Right ventricle myocardium inferior (tissue), 1 donor: ENCODE data around the gene ASCL4. TPM values are rescaled to one million over a fixed set of nuclear protein-coding genes. Genes with fewer than 3 reads are reported as not detected.
A peak's percentile ranks its signal among the peaks of the same experiment; 100 is the strongest.
"Not testable (repeated sequence)": the region's sequence is repeated elsewhere in the genome, so short reads cannot be mapped to it uniquely, and the experiment has no call there.

ENCODE experiments used
- ATAC-seq: fragments of 200-7000 bp; cut with Tn5 transposase; one replicate; pipeline ENCODE4 v1.9.1; 2020; ENCODE audit warnings: mild to moderate bottlenecking, moderate library complexity
- DNase-seq: peaks from one replicate; pipeline ENCODE4 v3.0.0; 2021; ENCODE audit errors: missing footprints
- intact Hi-C: fragments of 100-400 bp; cut with DNase I; formaldehyde crosslinking; loops from one replicate; pipeline ENCODE4 v1.11.0; 2022
- long read RNA-seq: library from polyadenylated mRNA; unstranded; transcript quantifications from one replicate; pipeline ENCODE4 v2.0.0, GENCODE V29; 2021
- total RNA-seq: library from RNA; stranded (reverse); fragmentation: NEBNext Ultra II Directional; extraction: Animal tissue kit (Norgen Biotek cat#: 25700); gene quantifications from one replicate; pipeline ENCODE4 v1.2.1, GENCODE V29; 2021
- donor health status: DM: no; HTN: yes; CAD: no; lungs with severe emphysema.

The ASCL4 gene
- total RNA-seq: not detected
- long read RNA-seq: 0 reads

- DNase-seq (no peak), ATAC-seq (no peak)
- intact Hi-C loops: no loop called here
Observed at GRCh38 chr12:107774349-107775029, at the start of gene ASCL4. Gene ASCL4, plus strand, starts transcription at chr12:107774704. Its CDS starts 515 bp downstream, at chr12:107775219.

- ATAC-seq, DNase-seq, intact Hi-C loops: not testable (repeated sequence)
Observed at GRCh38 chr12:107727327-107727726, 47.2 kb upstream of the ASCL4 start.

- DNase-seq, ATAC-seq, intact Hi-C loops: not testable (repeated sequence)
Observed at GRCh38 chr12:107727742-107728141, 46.8 kb upstream of the ASCL4 start.

- DNase-seq (no peak), ATAC-seq (no peak)
- intact Hi-C loops: no loop called here
Observed at GRCh38 chr12:107730618-107731341, 43.7 kb upstream of the ASCL4 start.

- intact Hi-C loops: no loop called here
- no peak for DNase-seq
- ATAC-seq: no peak
Observed at GRCh38 chr12:107731366-107731765, 43.1 kb upstream of the ASCL4 start.

- intact Hi-C loops: no loop called here
- ATAC-seq (no peak), DNase-seq (no peak)
Observed at GRCh38 chr12:107732365-107732764, 42.1 kb upstream of the ASCL4 start.

- ATAC-seq (no peak), DNase-seq (no peak)
- intact Hi-C loops: no loop called here
Observed at GRCh38 chr12:107734139-107734538, 40.4 kb upstream of the ASCL4 start.

GRCh38 chr12:107735763-107736162 is 38.7 kb upstream of the ASCL4 start:
- intact Hi-C loops: no loop called here
- ATAC-seq: no peak
- DNase-seq: no peak

- DNase-seq: no peak
- intact Hi-C loops: no loop called here
- no peak for ATAC-seq
Observed at GRCh38 chr12:107736914-107737313, 37.6 kb upstream of the ASCL4 start.

GRCh38 chr12:107748472-107748871 is 26.0 kb upstream of the ASCL4 start:
- DNase-seq (no peak), ATAC-seq (peak; percentile 54)
- intact Hi-C loops: no loop called here

- ATAC-seq (no peak), DNase-seq (no peak)
- intact Hi-C loops: no loop called here
Observed at GRCh38 chr12:107749083-107749482, 25.4 kb upstream of the ASCL4 start.

GRCh38 chr12:107759410-107759809 is 15.1 kb upstream of the ASCL4 start:
- ATAC-seq (no peak), DNase-seq (no peak)
- intact Hi-C loops: no loop called here

- DNase-seq (peak; percentile 76), ATAC-seq (no peak)
- intact Hi-C loops: loop anchor here (5.0 to 10.0 kb wide), 3 partner anchors 73 to 754 kb away; partner anchors contain the start of genes FICD and PWP1
Observed at GRCh38 chr12:107760207-107760808, 14.2 kb upstream of the ASCL4 start.

GRCh38 chr12:107760809-107761501 is 13.5 kb upstream of the ASCL4 start, which contains the start of gene PRDM4:
Gene PRDM4, minus strand, starts transcription at chr12:107761137. Its CDS starts 622 bp downstream, at chr12:107760515.
- intact Hi-C loops: loop anchor here (5.0 to 10.0 kb wide), 3 partner anchors 74 to 754 kb away; partner anchors contain the start of genes FICD and PWP1
- ATAC-seq: peak; percentile 99
- peak; percentile 97 for DNase-seq

GRCh38 chr12:107761502-107761904 is 13.0 kb upstream of the ASCL4 start:
- ATAC-seq (peak; percentile 5), DNase-seq (no peak)
- intact Hi-C loops: loop anchor here (5.0 to 10.0 kb wide), 3 partner anchors 74 to 753 kb away; partner anchors contain the start of genes FICD and PWP1

GRCh38 chr12:107762874-107763273 is 11.6 kb upstream of the ASCL4 start:
- intact Hi-C loops: loop anchor here (5.0 to 10.0 kb wide), 3 partner anchors 76 to 752 kb away; partner anchors contain the start of genes FICD and PWP1
- ATAC-seq (no peak), DNase-seq (no peak)

GRCh38 chr12:107764626-107765025 is 9.9 kb upstream of the ASCL4 start:
- intact Hi-C loops: loop anchor here (5.0 to 10.0 kb wide), 3 partner anchors 77 to 750 kb away; partner anchors contain the start of genes FICD and PWP1
- DNase-seq (no peak), ATAC-seq (no peak)

- ATAC-seq (no peak), DNase-seq (no peak)
- intact Hi-C loops: loop anchor here (10.0 kb wide), 2 partner anchors 119 to 749 kb away; partner anchors contain the start of gene FICD
Observed at GRCh38 chr12:107765316-107765715, 9.2 kb upstream of the ASCL4 start.
